ENCODE data around the gene CNOT1. TPM values are rescaled to one million over a fixed set of nuclear protein-coding genes. Genes with fewer than 3 reads are reported as not detected.

CNOT1 gene
- total RNA-seq, 1 experiment from 2014 or later = 219 TPM

DNA sequence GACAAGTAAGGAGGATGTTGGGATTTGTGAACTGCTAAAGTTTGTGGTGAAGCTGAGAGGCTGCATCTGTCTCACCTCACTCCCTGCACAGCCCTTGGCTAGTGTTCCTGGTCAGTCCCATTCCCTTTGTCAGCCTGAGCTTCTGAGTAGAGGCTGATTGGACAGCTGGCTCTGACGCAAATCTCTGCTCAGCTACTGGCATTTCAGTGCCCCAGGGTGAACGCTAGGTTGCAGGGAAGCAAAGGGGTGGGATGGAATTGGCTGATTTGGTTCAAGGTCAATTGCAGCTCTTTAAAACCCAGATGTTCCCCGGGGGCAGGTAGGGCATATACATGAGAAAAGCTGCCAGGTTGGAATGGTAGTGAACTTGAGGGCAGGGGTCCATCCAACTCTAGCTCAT lies 23.1 kb upstream of the CNOT1 start:
- Mint-ChIP-seq H3K4me1 (ENCODE audit: insufficient read depth, unreplicated experiment) (no peaks in the 10 kb centered on the region), H3K9me3 (ENCODE audit: unreplicated experiment) (no peaks in the 10 kb centered on the region), H3K36me3 (ENCODE audit: insufficient read depth, unreplicated experiment) (no peaks in the 10 kb centered on the region), H3K27ac (ENCODE audit: low read depth, unreplicated experiment) (no peak overlapping the region), H3K27me3 (ENCODE audit: insufficient read depth, unreplicated experiment) (no peaks in the 10 kb centered on the region), H3K4me3 (ENCODE audit: unreplicated experiment) (no peak overlapping the region)
- ChIA-PET CTCF (interaction anchor here (0.6 to 2.9 kb wide), 7 partner anchors 8 to 305 kb away, joined by 3 to 16 read pairs (median 3); no protein-coding TSS in a partner anchor), POLR2A (interaction anchor here (0.7 to 1.0 kb wide), 3 partner anchors 8 to 33 kb away, joined by 3 to 7 read pairs (median 4); no protein-coding TSS in a partner anchor)
- BruUV-seq (replicated peaks) = no TSS peak
- intact Hi-C loops (cut with micrococcal nuclease) = loop anchor here (10.0 kb wide), 1 partner anchor 528 kb away; the partner anchor contains the start of gene CFAP20
- peak; percentile 51 for DNase-seq (ENCODE audit: unreplicated experiment)
- TF ChIP-seq, protein P1, sequence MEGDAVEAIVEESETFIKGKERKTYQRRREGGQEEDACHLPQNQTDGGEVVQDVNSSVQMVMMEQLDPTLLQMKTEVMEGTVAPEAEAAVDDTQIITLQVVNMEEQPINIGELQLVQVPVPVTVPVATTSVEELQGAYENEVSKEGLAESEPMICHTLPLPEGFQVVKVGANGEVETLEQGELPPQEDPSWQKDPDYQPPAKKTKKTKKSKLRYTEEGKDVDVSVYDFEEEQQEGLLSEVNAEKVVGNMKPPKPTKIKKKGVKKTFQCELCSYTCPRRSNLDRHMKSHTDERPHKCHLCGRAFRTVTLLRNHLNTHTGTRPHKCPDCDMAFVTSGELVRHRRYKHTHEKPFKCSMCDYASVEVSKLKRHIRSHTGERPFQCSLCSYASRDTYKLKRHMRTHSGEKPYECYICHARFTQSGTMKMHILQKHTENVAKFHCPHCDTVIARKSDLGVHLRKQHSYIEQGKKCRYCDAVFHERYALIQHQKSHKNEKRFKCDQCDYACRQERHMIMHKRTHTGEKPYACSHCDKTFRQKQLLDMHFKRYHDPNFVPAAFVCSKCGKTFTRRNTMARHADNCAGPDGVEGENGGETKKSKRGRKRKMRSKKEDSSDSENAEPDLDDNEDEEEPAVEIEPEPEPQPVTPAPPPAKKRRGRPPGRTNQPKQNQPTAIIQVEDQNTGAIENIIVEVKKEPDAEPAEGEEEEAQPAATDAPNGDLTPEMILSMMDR (IDR thresholded peaks at IDR 0.05; ENCODE audit: unreplicated experiment) = no peak

DNA sequence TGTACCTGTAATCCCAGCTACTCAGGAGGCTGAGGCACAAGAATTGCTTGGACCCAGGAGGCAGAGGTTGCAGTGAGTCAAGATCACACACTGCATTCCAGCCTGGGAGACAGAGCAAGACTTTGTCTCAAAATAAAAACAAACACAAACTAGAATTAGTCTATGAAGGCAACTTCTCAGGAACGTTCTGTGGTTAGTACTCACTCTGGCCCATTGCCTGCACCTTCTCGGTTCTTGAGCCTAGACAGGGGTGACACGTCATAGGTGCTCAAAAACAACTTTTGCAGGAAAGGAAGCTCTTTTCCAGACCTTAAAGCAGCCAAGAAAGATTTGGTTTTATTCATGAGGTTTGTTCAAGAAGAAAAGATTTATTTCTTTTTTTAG lies 22.3 kb upstream of the CNOT1 start:
- ChIA-PET POLR2A (interaction anchor here (0.7 to 1.1 kb wide), 4 partner anchors 9 to 34 kb away, joined by 3 to 7 read pairs (median 4); no protein-coding TSS in a partner anchor), CTCF (interaction anchor here (0.6 to 2.9 kb wide), 7 partner anchors 9 to 163 kb away, joined by 3 to 16 read pairs (median 6); no protein-coding TSS in a partner anchor)
- Mint-ChIP-seq H3K9me3 (ENCODE audit: unreplicated experiment) (no peaks in the 10 kb centered on the region), H3K4me1 (ENCODE audit: insufficient read depth, unreplicated experiment) (no peaks in the 10 kb centered on the region), H3K27ac (ENCODE audit: low read depth, unreplicated experiment) (no peak overlapping the region), H3K27me3 (ENCODE audit: insufficient read depth, unreplicated experiment) (no peaks in the 10 kb centered on the region), H3K4me3 (ENCODE audit: unreplicated experiment) (no peak overlapping the region), H3K36me3 (ENCODE audit: insufficient read depth, unreplicated experiment) (no peaks in the 10 kb centered on the region)
- BruUV-seq (replicated peaks) = no TSS peak
- TF ChIP-seq, protein P1 (IDR thresholded peaks at IDR 0.05; ENCODE audit: unreplicated experiment) = no peak
- intact Hi-C loops (cut with micrococcal nuclease) = loop anchor here (10.0 kb wide), 1 partner anchor 527 kb away; the partner anchor contains the start of gene CFAP20
- DNase-seq (ENCODE audit: unreplicated experiment) = peak; percentile 47

DNA sequence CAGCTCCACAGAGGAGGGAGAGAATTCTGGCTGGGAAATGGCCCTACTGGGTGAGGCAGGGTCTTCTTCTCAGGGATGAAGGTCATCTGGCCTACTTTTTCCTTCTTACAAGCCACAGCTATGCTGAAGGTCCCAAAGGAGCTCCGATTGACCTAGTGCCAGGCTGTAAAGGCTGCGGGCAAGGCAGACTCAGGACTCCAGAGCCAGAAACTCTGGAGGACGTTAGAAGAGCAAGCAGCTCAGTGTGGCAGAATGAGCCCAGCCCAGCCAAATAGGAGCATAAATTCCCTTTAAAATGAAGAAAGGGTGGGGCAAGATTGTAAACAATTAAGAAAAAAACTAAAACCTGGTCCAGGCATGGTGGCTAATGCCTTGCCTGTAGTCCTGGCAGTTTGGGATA lies 20.1 kb upstream of the CNOT1 start:
- Mint-ChIP-seq H3K9me3 (ENCODE audit: unreplicated experiment) (no peaks in the 10 kb centered on the region), H3K27ac (ENCODE audit: low read depth, unreplicated experiment) (no peak overlapping the region), H3K36me3 (ENCODE audit: insufficient read depth, unreplicated experiment) (peaks cover 6% of the 10 kb centered on the region), H3K27me3 (ENCODE audit: insufficient read depth, unreplicated experiment) (no peaks in the 10 kb centered on the region), H3K4me1 (ENCODE audit: insufficient read depth, unreplicated experiment) (no peaks in the 10 kb centered on the region), H3K4me3 (ENCODE audit: unreplicated experiment) (no peak overlapping the region)
- intact Hi-C loops (cut with micrococcal nuclease) = loop anchor here (10.0 kb wide), 1 partner anchor 525 kb away; the partner anchor contains the start of gene CFAP20
- TF ChIP-seq, protein P1 (IDR thresholded peaks at IDR 0.05; ENCODE audit: unreplicated experiment) = no peak
- no TSS peak for BruUV-seq (replicated peaks)
- POLR2A ChIA-PET = no interaction called here
- CTCF ChIA-PET = interaction anchor here (1.0 to 1.2 kb wide), 4 partner anchors 8 to 85 kb away, joined by 3 to 6 read pairs (median 3); no protein-coding TSS in a partner anchor
- no peak for DNase-seq (ENCODE audit: unreplicated experiment)

DNA sequence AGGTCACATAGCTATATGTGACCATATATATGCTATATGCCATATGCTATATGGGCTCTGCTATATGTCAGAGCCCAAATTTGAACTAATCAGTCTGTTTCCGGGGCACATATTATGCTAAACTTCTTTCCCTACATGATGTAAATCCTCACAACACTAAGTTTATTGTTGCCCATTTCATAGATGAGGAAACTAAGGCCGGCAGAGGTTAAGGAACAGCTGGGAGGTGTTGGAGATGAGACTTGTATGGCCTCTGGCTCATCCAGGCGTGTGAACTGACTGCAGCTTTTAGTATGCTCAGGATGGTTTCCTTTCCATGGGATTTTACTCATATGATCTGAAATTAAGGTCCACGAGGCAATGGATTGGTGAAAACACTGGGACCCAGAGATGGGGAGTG lies 17.5 kb upstream of the CNOT1 start:
- intact Hi-C loops (cut with micrococcal nuclease) = no loop called here
- TF ChIP-seq, protein P1 (IDR thresholded peaks at IDR 0.05; ENCODE audit: unreplicated experiment) = no peak
- Mint-ChIP-seq H3K9me3 (ENCODE audit: unreplicated experiment) (no peaks in the 10 kb centered on the region), H3K27me3 (ENCODE audit: insufficient read depth, unreplicated experiment) (no peaks in the 10 kb centered on the region), H3K4me1 (ENCODE audit: insufficient read depth, unreplicated experiment) (no peaks in the 10 kb centered on the region), H3K27ac (ENCODE audit: low read depth, unreplicated experiment) (no peak overlapping the region), H3K36me3 (ENCODE audit: insufficient read depth, unreplicated experiment) (peaks cover 6% of the 10 kb centered on the region), H3K4me3 (ENCODE audit: unreplicated experiment) (no peak overlapping the region)
- ChIA-PET POLR2A (no interaction called here), CTCF (interaction anchor here (0.8 to 1.7 kb wide), 3 partner anchors 14 to 160 kb away, joined by 3 to 7 read pairs (median 3); no protein-coding TSS in a partner anchor)
- BruUV-seq (replicated peaks) = no TSS peak
- DNase-seq (ENCODE audit: unreplicated experiment) = no peak

Measured in MCF 10A (cell line).